Measurements from ENCODE around the gene ZNF407.

Gene ZNF407

DNA sequence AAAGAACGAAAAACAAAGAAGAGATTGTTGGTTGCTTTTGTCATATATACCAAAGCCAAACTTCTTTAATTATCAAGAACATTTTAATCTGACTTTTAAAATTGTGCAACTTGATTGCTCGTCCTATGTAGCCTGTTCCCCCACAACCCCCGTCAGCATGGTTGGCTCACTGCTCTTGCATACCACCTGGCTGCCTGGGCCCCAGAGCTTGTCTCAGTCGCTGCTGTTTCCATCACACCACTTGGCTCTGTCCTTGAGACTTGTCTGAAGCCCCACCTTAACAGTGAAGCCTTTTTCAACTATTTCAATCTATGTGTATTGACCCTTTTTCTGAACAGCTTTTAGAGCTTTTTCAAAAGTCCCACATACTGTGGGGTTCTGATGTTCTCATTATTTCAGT, 270.8 kb downstream of the ZNF407 start:
- no peak for TF ChIP-seq CSRNP3 (CRISPR knock-in tag; IDR thresholded peaks at IDR 0.05)
- no peak for TF ChIP-seq ZNF70 (CRISPR knock-in tag; IDR thresholded peaks at IDR 0.05)
- TF ChIP-seq GLIS3 (CRISPR knock-in tag; IDR thresholded peaks at IDR 0.05), result no peak
- TF ChIP-seq RARB (CRISPR knock-in tag; IDR thresholded peaks at IDR 0.05), result no peak
- TF ChIP-seq, protein P1, sequence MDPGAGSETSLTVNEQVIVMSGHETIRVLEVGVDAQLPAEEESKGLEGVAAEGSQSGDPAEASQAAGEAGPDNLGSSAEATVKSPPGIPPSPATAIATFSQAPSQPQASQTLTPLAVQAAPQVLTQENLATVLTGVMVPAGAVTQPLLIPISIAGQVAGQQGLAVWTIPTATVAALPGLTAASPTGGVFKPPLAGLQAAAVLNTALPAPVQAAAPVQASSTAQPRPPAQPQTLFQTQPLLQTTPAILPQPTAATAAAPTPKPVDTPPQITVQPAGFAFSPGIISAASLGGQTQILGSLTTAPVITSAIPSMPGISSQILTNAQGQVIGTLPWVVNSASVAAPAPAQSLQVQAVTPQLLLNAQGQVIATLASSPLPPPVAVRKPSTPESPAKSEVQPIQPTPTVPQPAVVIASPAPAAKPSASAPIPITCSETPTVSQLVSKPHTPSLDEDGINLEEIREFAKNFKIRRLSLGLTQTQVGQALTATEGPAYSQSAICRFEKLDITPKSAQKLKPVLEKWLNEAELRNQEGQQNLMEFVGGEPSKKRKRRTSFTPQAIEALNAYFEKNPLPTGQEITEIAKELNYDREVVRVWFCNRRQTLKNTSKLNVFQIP (CRISPR knock-in tag; IDR thresholded peaks at IDR 0.05; ENCODE audit: borderline replicate concordance, low read depth), result no peak
- TF ChIP-seq ZC3H10 (CRISPR knock-in tag; IDR thresholded peaks at IDR 0.05), result no peak
- TF ChIP-seq CREB5 (CRISPR knock-in tag; IDR thresholded peaks at IDR 0.05; ENCODE audit: low read depth), result no peak
- no peak for TF ChIP-seq ARNTL (CRISPR knock-in tag; IDR thresholded peaks at IDR 0.05; ENCODE audit: borderline replicate concordance, low read depth)
- no peak for TF ChIP-seq BACH2 (CRISPR knock-in tag; IDR thresholded peaks at IDR 0.05; ENCODE audit: borderline replicate concordance)
- TF ChIP-seq CSDC2 (CRISPR knock-in tag; IDR thresholded peaks at IDR 0.05), result no peak
- TF ChIP-seq, protein P2, sequence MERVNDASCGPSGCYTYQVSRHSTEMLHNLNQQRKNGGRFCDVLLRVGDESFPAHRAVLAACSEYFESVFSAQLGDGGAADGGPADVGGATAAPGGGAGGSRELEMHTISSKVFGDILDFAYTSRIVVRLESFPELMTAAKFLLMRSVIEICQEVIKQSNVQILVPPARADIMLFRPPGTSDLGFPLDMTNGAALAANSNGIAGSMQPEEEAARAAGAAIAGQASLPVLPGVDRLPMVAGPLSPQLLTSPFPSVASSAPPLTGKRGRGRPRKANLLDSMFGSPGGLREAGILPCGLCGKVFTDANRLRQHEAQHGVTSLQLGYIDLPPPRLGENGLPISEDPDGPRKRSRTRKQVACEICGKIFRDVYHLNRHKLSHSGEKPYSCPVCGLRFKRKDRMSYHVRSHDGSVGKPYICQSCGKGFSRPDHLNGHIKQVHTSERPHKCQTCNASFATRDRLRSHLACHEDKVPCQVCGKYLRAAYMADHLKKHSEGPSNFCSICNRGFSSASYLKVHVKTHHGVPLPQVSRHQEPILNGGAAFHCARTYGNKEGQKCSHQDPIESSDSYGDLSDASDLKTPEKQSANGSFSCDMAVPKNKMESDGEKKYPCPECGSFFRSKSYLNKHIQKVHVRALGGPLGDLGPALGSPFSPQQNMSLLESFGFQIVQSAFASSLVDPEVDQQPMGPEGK (CRISPR knock-in tag; IDR thresholded peaks at IDR 0.05; ENCODE audit: borderline replicate concordance), result no peak
- TF ChIP-seq ESRRG (CRISPR knock-in tag; IDR thresholded peaks at IDR 0.05), result no peak
- no peak for TF ChIP-seq TOX (CRISPR knock-in tag; IDR thresholded peaks at IDR 0.05; ENCODE audit: borderline replicate concordance)
- no peak for ATAC-seq

- TF ChIP-seq, protein P2 (CRISPR knock-in tag; IDR thresholded peaks at IDR 0.05; ENCODE audit: borderline replicate concordance), result no peak
- TF ChIP-seq CREB5 (CRISPR knock-in tag; IDR thresholded peaks at IDR 0.05; ENCODE audit: low read depth), result no peak
- TF ChIP-seq CSRNP3 (CRISPR knock-in tag; IDR thresholded peaks at IDR 0.05), result no peak
- no peak for TF ChIP-seq ZFP30 (CRISPR knock-in tag; IDR thresholded peaks at IDR 0.05)
- no peak for TF ChIP-seq ZFP3 (CRISPR knock-in tag; IDR thresholded peaks at IDR 0.05)
- TF ChIP-seq ESRRG (CRISPR knock-in tag; IDR thresholded peaks at IDR 0.05), result no peak
- TF ChIP-seq RARB (CRISPR knock-in tag; IDR thresholded peaks at IDR 0.05), result no peak
- no peak for TF ChIP-seq ZNF70 (CRISPR knock-in tag; IDR thresholded peaks at IDR 0.05)
- TF ChIP-seq SNAI2 (CRISPR knock-in tag; IDR thresholded peaks at IDR 0.05), result no peak
- TF ChIP-seq BACH2 (CRISPR knock-in tag; IDR thresholded peaks at IDR 0.05; ENCODE audit: borderline replicate concordance), result no peak
- TF ChIP-seq TSHZ2 (CRISPR knock-in tag; IDR thresholded peaks at IDR 0.05), result no peak
- TF ChIP-seq ARNTL (CRISPR knock-in tag; IDR thresholded peaks at IDR 0.05; ENCODE audit: borderline replicate concordance, low read depth), result no peak
- no peak for TF ChIP-seq ISL1 (CRISPR knock-in tag; IDR thresholded peaks at IDR 0.05)
- TF ChIP-seq ZNF8 (CRISPR knock-in tag; IDR thresholded peaks at IDR 0.05), result no peak
- TF ChIP-seq CSDC2 (CRISPR knock-in tag; IDR thresholded peaks at IDR 0.05), result no peak
- TF ChIP-seq ZNF565 (CRISPR knock-in tag; conservative IDR thresholded peaks at IDR 0.05; ENCODE audit: low read depth), result no peak
- TF ChIP-seq TOX (CRISPR knock-in tag; IDR thresholded peaks at IDR 0.05; ENCODE audit: borderline replicate concordance), result no peak
- no peak for TF ChIP-seq OSR1 (CRISPR knock-in tag; IDR thresholded peaks at IDR 0.05)
- TF ChIP-seq GLIS3 (CRISPR knock-in tag; IDR thresholded peaks at IDR 0.05), result no peak
- no peak for ATAC-seq
Observed at GRCh38 chr18:74869904-74870863, 272.5 kb downstream of the ZNF407 start.
